IMR-90 (cell line): ENCODE results near the gene CASP9. TPM values are rescaled to one million over a fixed set of nuclear protein-coding genes. Genes with fewer than 3 reads are reported as not detected.
A peak's percentile ranks its signal among the peaks of the same experiment; 100 is the strongest.

ENCODE experiments used
- ATAC-seq: fragments of 200-7000 bp; cut with Tn5 transposase; 2 replicates; pipeline ENCODE4 v1.9.1; 2020; ENCODE audit warnings: low read depth, mild to moderate bottlenecking, moderate library complexity
- BruUV-seq: library from RNA; stranded (reverse); fragments of 400-500 nt; replicated peaks from 2 replicates; lab custom pipeline; 2021; lab: Mats Ljungman, UMichigan
- CTCF ChIA-PET: fragments of 300-600 bp; formaldehyde crosslinking; extraction: SDS; loops from one replicate; lab custom pipeline; 2021; ENCODE audit warnings: antibody characterized with exemption; lab: Yijun Ruan, JAX
- POLR2A ChIA-PET: fragments of 300-600 bp; sonication (Branson Sonifier 250); formaldehyde crosslinking; loops from one replicate; lab custom pipeline; 2022; ENCODE audit warnings: antibody characterized with exemption; ENCODE audit not compliant: unreplicated experiment; lab: Charles Lee
- DNase-seq: peaks from one replicate; pipeline ENCODE4 v3.0.0; 2013
- H2AFZ ChIP-seq: replicated peaks from 2 replicates; pipeline ENCODE3; 2013; ENCODE audit warnings: low read length, mild to moderate bottlenecking; ENCODE audit not compliant: poor library complexity
- H2AK5ac ChIP-seq: 2 replicates; pipeline ENCODE4 v1.6.1; 2013; ENCODE audit warnings: low read depth, low read length, inconsistent platforms
- H2AK9ac ChIP-seq: replicated peaks from 2 replicates; pipeline ENCODE3; 2013; ENCODE audit warnings: mild to moderate bottlenecking, low read depth, low read length, moderate library complexity; ENCODE audit not compliant: poor library complexity
- H2BK120ac ChIP-seq: 2 replicates; pipeline ENCODE4 v1.6.1; 2013; ENCODE audit warnings: low read depth, low read length, inconsistent platforms
- H2BK15ac ChIP-seq: 3 replicates; pipeline ENCODE4 v1.6.1; 2013; ENCODE audit warnings: low read depth, low read length, inconsistent platforms
- H2BK20ac ChIP-seq: 2 replicates; pipeline ENCODE4 v1.6.1; 2013; ENCODE audit warnings: low read depth, mild to moderate bottlenecking, inconsistent platforms, low read length, moderate library complexity
- H2BK5ac ChIP-seq: 2 replicates; pipeline ENCODE4 v1.6.1; 2013; ENCODE audit warnings: mild to moderate bottlenecking, low read depth, low read length, inconsistent platforms; ENCODE audit not compliant: poor library complexity, severe bottlenecking
- H3K14ac ChIP-seq: replicated peaks from 2 replicates; pipeline ENCODE4 v1.6.1; 2013; ENCODE audit warnings: low read depth, low read length, inconsistent platforms
- H3K18ac ChIP-seq: 2 replicates; pipeline ENCODE4 v1.6.1; 2013; ENCODE audit warnings: low read depth, low read length, control low read depth
- H3K23ac ChIP-seq: 2 replicates; pipeline ENCODE4 v1.6.1; 2013; ENCODE audit warnings: low read depth, low read length, inconsistent platforms
- H3K27ac ChIP-seq: 2 replicates; pipeline ENCODE4 v1.5.1; 2013; ENCODE audit warnings: mild to moderate bottlenecking, control low read depth, low read length; ENCODE audit not compliant: insufficient read depth
- H3K27me3 ChIP-seq: 2 replicates; pipeline ENCODE4 v1.6.1; 2013; ENCODE audit warnings: low read length; ENCODE audit not compliant: control insufficient read depth, insufficient read depth
- H3K36me3 ChIP-seq: 2 replicates; pipeline ENCODE4 v1.6.1; 2013; ENCODE audit warnings: low read length, mixed read lengths; ENCODE audit not compliant: control insufficient read depth, insufficient read depth
- H3K4ac ChIP-seq: 2 replicates; pipeline ENCODE4 v1.6.1; 2013; ENCODE audit warnings: low read depth, low read length, inconsistent platforms
- H3K4me1 ChIP-seq: 2 replicates; pipeline ENCODE4 v1.6.1; 2013; ENCODE audit warnings: low read length, mixed read lengths; ENCODE audit not compliant: control insufficient read depth, insufficient read depth
- H3K4me2 ChIP-seq: 2 replicates; pipeline ENCODE4 v1.6.1; 2013; ENCODE audit warnings: low read depth, mild to moderate bottlenecking, control low read depth, low read length, moderate library complexity
- H3K4me3 ChIP-seq: 2 replicates; pipeline ENCODE4 v1.5.1; 2013; ENCODE audit warnings: low read depth, mild to moderate bottlenecking, control low read depth, low read length, moderate library complexity; ENCODE audit not compliant: insufficient read depth
- H3K56ac ChIP-seq: 2 replicates; pipeline ENCODE4 v1.6.1; 2013; ENCODE audit warnings: low read length, inconsistent platforms; ENCODE audit not compliant: insufficient read depth; ENCODE audit errors: extremely low read depth
- H3K79me1 ChIP-seq, 2 experiments: 2 replicates each; pipeline ENCODE4 v1.6.1; 2013; ENCODE audit warnings: low read length in 2 of 2, inconsistent platforms in 1 of 2, low read depth in 1 of 2
- H3K9ac ChIP-seq: 2 replicates; pipeline ENCODE4 v1.6.1; 2013; ENCODE audit warnings: low read depth, low read length, control low read depth
- H3K9me1 ChIP-seq: 2 replicates; pipeline ENCODE4 v1.6.1; 2013; ENCODE audit warnings: low read length, inconsistent platforms; ENCODE audit not compliant: insufficient read depth
- H3K9me3 ChIP-seq: 2 replicates; pipeline ENCODE4 v1.6.1; 2013; ENCODE audit warnings: low read length; ENCODE audit not compliant: control insufficient read depth, insufficient read depth
- H4K20me1 ChIP-seq: 2 replicates; pipeline ENCODE4 v1.6.1; 2013; ENCODE audit warnings: low read length, inconsistent platforms; ENCODE audit not compliant: insufficient read depth
- H4K5ac ChIP-seq: 2 replicates; pipeline ENCODE4 v1.6.1; 2013; ENCODE audit warnings: mild to moderate bottlenecking, low read depth, low read length, control low read depth
- H4K8ac ChIP-seq, 2 experiments: 2 replicates each; pipeline ENCODE4 v1.6.1; 2013; ENCODE audit warnings: low read depth in 2 of 2, low read length in 2 of 2, control low read depth in 1 of 2, inconsistent platforms in 1 of 2
- H4K91ac ChIP-seq: 2 replicates; pipeline ENCODE4 v1.6.1; 2013; ENCODE audit warnings: low read depth, low read length, inconsistent platforms; ENCODE audit not compliant: insufficient read depth
- CEBPB ChIP-seq: IDR thresholded peaks from 2 replicates; pipeline ENCODE4 v1.6.1; 2012; ENCODE audit warnings: low read depth, low read length, improper control_type of control experiment
- ELK1 ChIP-seq: fragments of 150-350 bp; IDR thresholded peaks from 2 replicates; pipeline ENCODE4 v1.6.1; 2016; ENCODE audit warnings: low read depth, mild to moderate bottlenecking, low read length, moderate library complexity, borderline replicate concordance
- MAFK ChIP-seq: IDR thresholded peaks from 2 replicates; pipeline ENCODE4 v1.6.1; 2012; ENCODE audit warnings: low read depth, low read length, improper control_type of control experiment
- WGBS, 2 experiments: methylation state at CpG; one replicate each; pipeline versions ENCODE4 v1.1.5 to v1.1.7; 2013; ENCODE audit warnings: missing lambda C conversion rate in 2 of 2; ENCODE audit not compliant: insufficient read length in 1 of 2; ENCODE audit errors: extremely low coverage in 2 of 2; 5-methylcytosine and 5-hydroxymethylcytosine counted together
- dilution Hi-C: fragments of 300-500 bp; cut with HindIII; formaldehyde crosslinking; loops from one replicate; pipeline ENCODE4 v1.14.3; 2018; ENCODE audit warnings: low sequenced_read_pairs; ENCODE audit not compliant: unreplicated experiment
- in situ Hi-C: fragments of 300-500 bp; cut with MboI; formaldehyde crosslinking; loops from 3 replicates; pipeline ENCODE4 v1.14.3; 2019; ENCODE audit warnings: low sequenced_read_pairs, inconsistent platforms, mixed read lengths
- intact Hi-C: fragments of 100-400 bp; cut with micrococcal nuclease; formaldehyde crosslinking; loops from 2 replicates; pipeline ENCODE4 v1.10.0; 2022
- polyA plus RNA-seq, 3 experiments: library from polyadenylated mRNA; depleted of rRNA; stranded (reverse); fragments of >200 nt; gene quantifications; 2 replicates each; pipeline ENCODE4 v1.2.3, GENCODE V29; 2012; ENCODE audit warnings: low replicate concordance in 1 of 3
- total RNA-seq: library from RNA; depleted of rRNA; stranded (reverse); fragments of >200 nt; gene quantifications from 2 replicates; pipeline ENCODE4 v1.2.3, GENCODE V29; 2012

The CASP9 gene
- total and polyA plus RNA-seq, 2 of the 4 experiments (the other 2 are of a cell fraction): 7.0 to 8.3 TPM

GRCh38 chr1:15570861-15571260 is 46.8 kb upstream of the CASP9 start:
- TF ChIP-seq CEBPB (peak; percentile 35; the same call in 1 of the 2 replicates), MAFK (no peak), ELK1 (no peak)
- Histone ChIP-seq H3K4me2 (no peak overlapping the region), H3K9me1 (peaks cover 2% of the 10 kb centered on the region; the same call in 1 of the 2 replicates), H3K4me1 (no peaks in the 10 kb centered on the region), H2AK9ac (no peak overlapping the region), H2AFZ (no peak overlapping the region), H3K9me3 (no peaks in the 10 kb centered on the region), H3K4me3 (no peak overlapping the region), H3K14ac (no peak overlapping the region), H3K18ac (no peak overlapping the region), H3K27me3 (no peaks in the 10 kb centered on the region), H3K4ac (no peak overlapping the region), H3K23ac (no peak overlapping the region), H3K36me3 (peaks cover 29% of the 10 kb centered on the region), H4K20me1 (no peaks in the 10 kb centered on the region), H3K79me1 (0 out of 4 replicates have a peak, but pooled peaks cover 0 to 4% of the 10 kb centered on the region in 2 experiments), H2BK15ac (no peak overlapping the region), H2BK20ac (no peak overlapping the region), H4K5ac (no peak overlapping the region), H2BK5ac (no peak overlapping the region), H4K91ac (no peak overlapping the region), H4K8ac (no peak overlapping the region), H3K27ac (no peak overlapping the region), H2AK5ac (no peak overlapping the region), H3K9ac (no peak overlapping the region), H2BK120ac (no peak overlapping the region), H3K56ac (no peak overlapping the region)
- in situ Hi-C loops (no loop called here), dilution Hi-C loops (no loop called here), intact Hi-C loops (no loop called here)
- BruUV-seq: no TSS peak
- no CpG with 5 or more reads among the region's 1 CpG for WGBS, 2 experiments
- CTCF ChIA-PET: interaction anchor here (0.6 kb wide), 1 partner anchor 10 kb away, joined by 3 read pairs; no protein-coding TSS in a partner anchor
- no peak for DNase-seq
- POLR2A ChIA-PET: no interaction called here
- ATAC-seq: no peak
